Transverse colon (tissue), 4 donors: ENCODE measurements around the gene APBB1. TPM values are rescaled to one million over a fixed set of nuclear protein-coding genes. Genes with fewer than 3 reads are reported as not detected.

Experiments used
- DNase-seq: peaks from one replicate; pipeline ENCODE4 v3.0.0-alpha.2; 2019
- H3K27ac ChIP-seq, 4 donors: fragments of 200-600 bp; sonication (generic); 2 replicates each; pipeline ENCODE4 v1.5.1; 2016 to 2018; ENCODE audit warnings: inconsistent platforms in 4 of 4
- H3K27me3 ChIP-seq: fragments of 200-600 bp; sonication (generic); 2 replicates; pipeline ENCODE4 v1.5.1; 2017; ENCODE audit warnings: inconsistent platforms
- H3K36me3 ChIP-seq, 4 donors: fragments of 200-600 bp; sonication (generic); 2 replicates each; pipeline ENCODE4 v1.5.1; 2017 to 2019; ENCODE audit warnings: inconsistent platforms in 4 of 4
- H3K4me1 ChIP-seq, 4 donors: fragments of 200-600 bp; sonication (generic); 2 replicates each; pipeline ENCODE4 v1.5.1; 2017 to 2020; ENCODE audit warnings: inconsistent platforms in 4 of 4
- H3K4me3 ChIP-seq, 4 donors: fragments of 200-600 bp; sonication (generic); 1 replicate in 1 of 4; 2 replicates in 3 of 4; pipeline versions ENCODE4 v1.5.1 to v1.6.1; 2017 to 2019; ENCODE audit warnings: inconsistent platforms in 4 of 4
- H3K9me3 ChIP-seq, 2 donors: fragments of 200-600 bp; sonication (generic); 2 replicates each; pipeline ENCODE4 v1.5.1; 2017 to 2019; ENCODE audit warnings: inconsistent platforms in 2 of 2
- EP300 ChIP-seq: sonication (generic); formaldehyde crosslinking; IDR thresholded peaks from one replicate; pipeline ENCODE4 v1.6.1; 2017; ENCODE audit warnings: antibody characterized with exemption, low read depth
- POLR2A ChIP-seq: fragments of 450-650 bp; IDR thresholded peaks from one replicate; pipeline ENCODE4 v1.6.1; 2016; ENCODE audit warnings: antibody characterized with exemption, mild to moderate bottlenecking, moderate library complexity
- POLR2AphosphoS5 ChIP-seq, 3 donors: sonication (generic); formaldehyde crosslinking; IDR thresholded peaks; one replicate each; pipeline ENCODE4 v1.6.1; 2016; ENCODE audit warnings: antibody characterized with exemption in 3 of 3
- WGBS, 2 donors: methylation state at CpG; one replicate each; pipeline ENCODE4 v1.1.5; 2018; ENCODE audit warnings: low coverage in 1 of 2; 5-methylcytosine and 5-hydroxymethylcytosine counted together
- in situ Hi-C, 4 donors: fragments of 200-750 bp; cut with MboI; loops; one replicate each; pipeline versions ENCODE4 v1.15.0 to v1.15.1; 2017; ENCODE audit warnings: low sequenced_read_pairs in 3 of 4, low pct_ligation_motif_present in 1 of 4, low pct_unique_long_range_greater_than_20kb in 1 of 4
- intact Hi-C: fragments of 100-400 bp; cut with DNase I; formaldehyde crosslinking; loops from one replicate; pipeline ENCODE4 v1.15.1; 2023; ENCODE audit warnings: low total_unique reads
- total RNA-seq, 4 donors: library from RNA; depleted of rRNA; stranded (reverse); fragments of >200 nt; gene quantifications; one replicate each; pipeline ENCODE4 v1.1.0, GENCODE V29; 2016
- TF ChIP-seq, protein P1 (sequence below), 5 experiments: fragments of 200-600 bp in 3 of 5; fragments of 450-650 bp in 2 of 5; sonication (generic) in 3 of 5; IDR thresholded peaks; 1 replicate in 2 of 5; 2 replicates in 3 of 5; pipeline ENCODE4 v1.5.1; 2016 to 2017; ENCODE audit warnings: antibody characterized with exemption in 5 of 5, inconsistent platforms in 3 of 5, mild to moderate bottlenecking in 2 of 5, moderate library complexity in 1 of 5

APBB1 gene
- total RNA-seq, 4 donors from 2014 or later: 9.0 to 18.3 (median 12.0) TPM

DNA sequence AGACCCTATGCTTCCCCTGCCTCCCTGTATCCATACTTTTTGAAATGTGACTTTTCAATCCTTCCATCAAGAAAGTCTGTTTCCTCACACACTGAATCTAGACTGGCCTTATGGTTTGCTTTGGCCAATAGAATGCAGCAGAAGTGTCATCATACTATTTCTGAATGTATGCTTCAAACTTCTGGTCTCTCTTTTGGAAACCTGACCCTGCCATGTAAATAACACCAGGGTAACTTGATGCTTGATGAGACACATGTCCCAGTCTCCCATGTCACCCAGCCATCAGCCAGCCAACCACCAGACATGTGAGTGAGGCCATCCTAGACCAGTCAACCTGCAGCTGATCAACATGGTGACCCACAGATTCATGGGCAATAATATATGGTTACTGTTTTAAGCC lies 68.9 kb downstream of the APBB1 start:
- H3K4me3 ChIP-seq: no peak overlapping the region
- no peaks in the 10 kb centered on the region for H3K27me3 ChIP-seq
- no peaks in the 10 kb centered on the region for H3K4me1 ChIP-seq
- no peaks in the 10 kb centered on the region for H3K9me3 ChIP-seq
- intact Hi-C loops (loop anchor here (5.0 kb wide), 1 partner anchor 98 kb away; no protein-coding TSS in a partner anchor), in situ Hi-C loops (loop anchor here in 2 of 4 donors (10.0 kb wide), 1 partner anchor 325 kb away; no protein-coding TSS in a partner anchor)
- TF ChIP-seq, protein P1, sequence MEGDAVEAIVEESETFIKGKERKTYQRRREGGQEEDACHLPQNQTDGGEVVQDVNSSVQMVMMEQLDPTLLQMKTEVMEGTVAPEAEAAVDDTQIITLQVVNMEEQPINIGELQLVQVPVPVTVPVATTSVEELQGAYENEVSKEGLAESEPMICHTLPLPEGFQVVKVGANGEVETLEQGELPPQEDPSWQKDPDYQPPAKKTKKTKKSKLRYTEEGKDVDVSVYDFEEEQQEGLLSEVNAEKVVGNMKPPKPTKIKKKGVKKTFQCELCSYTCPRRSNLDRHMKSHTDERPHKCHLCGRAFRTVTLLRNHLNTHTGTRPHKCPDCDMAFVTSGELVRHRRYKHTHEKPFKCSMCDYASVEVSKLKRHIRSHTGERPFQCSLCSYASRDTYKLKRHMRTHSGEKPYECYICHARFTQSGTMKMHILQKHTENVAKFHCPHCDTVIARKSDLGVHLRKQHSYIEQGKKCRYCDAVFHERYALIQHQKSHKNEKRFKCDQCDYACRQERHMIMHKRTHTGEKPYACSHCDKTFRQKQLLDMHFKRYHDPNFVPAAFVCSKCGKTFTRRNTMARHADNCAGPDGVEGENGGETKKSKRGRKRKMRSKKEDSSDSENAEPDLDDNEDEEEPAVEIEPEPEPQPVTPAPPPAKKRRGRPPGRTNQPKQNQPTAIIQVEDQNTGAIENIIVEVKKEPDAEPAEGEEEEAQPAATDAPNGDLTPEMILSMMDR (IDR thresholded peaks at IDR 0.05): no peak
- TF ChIP-seq POLR2AphosphoS5 (IDR thresholded peaks at IDR 0.05) (no peak), POLR2A (no peak), EP300 (no peak)
- no peak for DNase-seq
- H3K36me3 ChIP-seq: no peaks in the 10 kb centered on the region
- no peak overlapping the region for H3K27ac ChIP-seq

DNA sequence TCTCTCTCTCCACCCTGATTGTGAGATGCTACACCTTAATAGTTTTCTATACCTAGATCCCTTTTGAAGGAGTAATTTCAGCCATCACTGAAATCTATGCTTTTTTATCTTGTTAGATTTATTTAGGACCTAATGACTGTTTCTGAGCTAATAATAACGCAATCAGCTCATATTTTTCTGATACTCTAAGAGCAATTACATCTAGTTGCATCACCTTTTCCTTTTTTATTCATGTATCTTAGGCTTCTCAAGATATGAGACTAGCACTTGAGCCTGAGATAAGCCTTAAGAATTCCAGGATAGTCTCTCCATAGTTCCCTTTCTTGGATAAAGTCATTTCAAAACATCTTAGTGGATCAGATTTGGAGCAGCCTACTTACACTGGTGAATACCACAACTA lies 73.5 kb downstream of the APBB1 start:
- H3K27ac ChIP-seq: no peak overlapping the region
- H3K27me3 ChIP-seq: no peaks in the 10 kb centered on the region
- TF ChIP-seq, protein P1 (IDR thresholded peaks at IDR 0.05): no peak
- no peak for TF ChIP-seq POLR2A
- no peaks in the 10 kb centered on the region for H3K36me3 ChIP-seq
- H3K4me1 ChIP-seq: no peaks in the 10 kb centered on the region
- H3K9me3 ChIP-seq: no peaks in the 10 kb centered on the region
- WGBS, 2 donors: 95 to 100% methylated on average over 1 of the region's 1 CpG
- no peak for DNase-seq
- H3K4me3 ChIP-seq: no peak overlapping the region
- intact Hi-C loops (no loop called here), in situ Hi-C loops (loop anchor here in 1 of 4 donors (25.0 kb wide), 1 partner anchor 333 kb away; the partner anchor contains the start of gene OR56A4)

Other genes with a start within 250 kb of the APBB1 start
- gene OR52B2, start 248.8 kb downstream of the APBB1 start, total RNA-seq: 1 to 10 TPM in 1 of 4 donors, under 1 TPM in 1, not detected in 2; 0.41 to 1.6 TPM
- gene OR52W1, start 219.9 kb downstream of the APBB1 start, total RNA-seq: not detected
- gene C11orf42, start 213.5 kb downstream of the APBB1 start, total RNA-seq: not detected
- gene FHIP1B, start 184.5 kb downstream of the APBB1 start, total RNA-seq: 100 to 1,000 TPM; 190 to 681 (median 228) TPM
- gene CNGA4, start 180.0 kb downstream of the APBB1 start, total RNA-seq: under 1 TPM in 1 of 4 donors, not detected in 3; 0.14 TPM
- gene CCKBR, start 159.3 kb downstream of the APBB1 start, total RNA-seq: under 1 TPM in 1 of 4 donors, not detected in 3; 0.48 TPM
- 100 to 1,000 TPM in 1 of 4 donors, 10 to 100 TPM in 2, 1 to 10 TPM in 1; 8.2 to 124 (median 31.0) TPM for gene CAVIN3, start 98.6 kb downstream of the APBB1 start, total RNA-seq
- gene SMPD1, start 28.6 kb downstream of the APBB1 start, total RNA-seq: 10 to 100 TPM; 27.7 to 67.0 (median 43.2) TPM
- gene HPX, start 21.9 kb upstream of the APBB1 start, total RNA-seq: 1 to 10 TPM in 2 of 4 donors, not detected in 2; 1.8 to 4.6 TPM
- 100 to 1,000 TPM in 1 of 4 donors, 10 to 100 TPM in 3; 49.1 to 205 (median 67.9) TPM for gene TRIM3, start 54.8 kb upstream of the APBB1 start, total RNA-seq
- 100 to 1,000 TPM in 1 of 4 donors, 10 to 100 TPM in 3; 77.3 to 110 (median 87.2) TPM for gene ARFIP2, start 62.2 kb upstream of the APBB1 start, total RNA-seq
- gene TIMM10B, start 62.4 kb upstream of the APBB1 start, total RNA-seq: 10 to 100 TPM; 19.1 to 40.2 (median 30.3) TPM
- gene DNHD1, start 78.2 kb upstream of the APBB1 start, total RNA-seq: 10 to 100 TPM; 19.3 to 57.5 (median 34.0) TPM
- gene RRP8, start 184.5 kb upstream of the APBB1 start, total RNA-seq: 100 to 1,000 TPM in 1 of 4 donors, 10 to 100 TPM in 2, 1 to 10 TPM in 1; 9.7 to 145 (median 48.2) TPM
- gene ILK, start 184.7 kb upstream of the APBB1 start, total RNA-seq: 100 to 1,000 TPM; 159 to 211 (median 169) TPM
- gene TAF10, start 193.1 kb upstream of the APBB1 start, total RNA-seq: 100 to 1,000 TPM in 1 of 4 donors, 10 to 100 TPM in 3; 35.7 to 114 (median 53.8) TPM
- gene TPP1, start 200.3 kb upstream of the APBB1 start, total RNA-seq: 100 to 1,000 TPM in 1 of 4 donors, 10 to 100 TPM in 3; 64.0 to 114 (median 74.0) TPM
- gene DCHS1, start 236.7 kb upstream of the APBB1 start, total RNA-seq: 10 to 100 TPM in 3 of 4 donors, 1 to 10 TPM in 1; 5.5 to 17.7 (median 14.0) TPM